ENCODE measurements around the gene ZFR2.

ZFR2 gene

DNA sequence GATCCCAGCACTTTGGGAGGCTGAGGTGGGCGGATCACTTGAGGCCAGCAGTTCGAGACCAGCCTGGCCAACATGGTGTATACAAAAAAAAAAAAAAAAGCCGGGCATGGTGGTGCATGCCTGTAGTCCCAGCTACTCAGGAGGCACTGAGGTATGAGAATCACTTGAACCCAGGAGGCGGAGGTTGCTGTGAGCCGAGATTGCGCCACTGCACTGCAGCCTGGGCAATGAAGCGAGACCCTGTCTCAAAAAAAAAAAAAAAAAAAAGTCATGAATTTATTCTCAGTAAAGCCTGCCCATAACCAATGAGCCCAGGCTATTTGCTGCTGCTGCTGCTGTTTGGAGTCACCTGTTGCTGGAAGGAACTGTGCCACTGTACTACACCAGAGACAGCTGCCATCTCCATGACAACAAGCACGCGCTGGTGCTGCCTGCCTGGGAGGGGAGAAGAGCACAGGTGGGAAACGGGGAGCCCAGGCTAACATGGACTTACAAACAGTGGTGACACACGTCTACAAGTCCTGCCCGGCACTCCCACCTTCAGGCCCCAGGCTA, 11.3 kb downstream of the ZFR2 start:
- H3K4me3 ChIP-seq (ENCODE audit: control insufficient read depth, low read depth, low read length): no peak overlapping the region
- DNase-seq (ENCODE audit: low read depth): no peak
- TF ChIP-seq, protein P1, sequence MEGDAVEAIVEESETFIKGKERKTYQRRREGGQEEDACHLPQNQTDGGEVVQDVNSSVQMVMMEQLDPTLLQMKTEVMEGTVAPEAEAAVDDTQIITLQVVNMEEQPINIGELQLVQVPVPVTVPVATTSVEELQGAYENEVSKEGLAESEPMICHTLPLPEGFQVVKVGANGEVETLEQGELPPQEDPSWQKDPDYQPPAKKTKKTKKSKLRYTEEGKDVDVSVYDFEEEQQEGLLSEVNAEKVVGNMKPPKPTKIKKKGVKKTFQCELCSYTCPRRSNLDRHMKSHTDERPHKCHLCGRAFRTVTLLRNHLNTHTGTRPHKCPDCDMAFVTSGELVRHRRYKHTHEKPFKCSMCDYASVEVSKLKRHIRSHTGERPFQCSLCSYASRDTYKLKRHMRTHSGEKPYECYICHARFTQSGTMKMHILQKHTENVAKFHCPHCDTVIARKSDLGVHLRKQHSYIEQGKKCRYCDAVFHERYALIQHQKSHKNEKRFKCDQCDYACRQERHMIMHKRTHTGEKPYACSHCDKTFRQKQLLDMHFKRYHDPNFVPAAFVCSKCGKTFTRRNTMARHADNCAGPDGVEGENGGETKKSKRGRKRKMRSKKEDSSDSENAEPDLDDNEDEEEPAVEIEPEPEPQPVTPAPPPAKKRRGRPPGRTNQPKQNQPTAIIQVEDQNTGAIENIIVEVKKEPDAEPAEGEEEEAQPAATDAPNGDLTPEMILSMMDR (conservative IDR thresholded peaks at IDR 0.05; ENCODE audit: control insufficient read depth, insufficient read depth, low read depth, low read length): no peak

DNA sequence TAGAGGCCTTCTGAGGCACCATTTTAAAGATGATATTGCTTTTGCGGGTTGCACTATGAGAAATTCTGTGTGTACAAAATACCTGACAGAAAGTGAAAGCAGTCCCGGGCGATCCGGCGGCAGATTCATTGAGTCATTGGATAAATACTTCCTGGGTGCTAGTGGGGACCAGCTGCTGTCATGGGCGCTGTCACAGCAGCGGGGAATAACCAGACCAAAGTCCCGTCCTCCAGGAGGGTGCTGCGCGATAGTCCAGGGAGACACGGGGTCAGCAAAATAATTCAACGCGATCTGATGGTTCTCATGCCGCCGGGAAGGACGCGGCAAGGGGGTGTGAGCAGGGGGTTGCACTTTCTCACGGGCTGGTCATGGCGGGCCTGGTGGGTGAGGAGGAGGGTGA, 13.5 kb downstream of the ZFR2 start:
- DNase-seq (ENCODE audit: low read depth): no peak
- TF ChIP-seq, protein P1 (conservative IDR thresholded peaks at IDR 0.05; ENCODE audit: control insufficient read depth, insufficient read depth, low read depth, low read length): no peak
- H3K4me3 ChIP-seq (ENCODE audit: control insufficient read depth, low read depth, low read length): no peak overlapping the region

DNA sequence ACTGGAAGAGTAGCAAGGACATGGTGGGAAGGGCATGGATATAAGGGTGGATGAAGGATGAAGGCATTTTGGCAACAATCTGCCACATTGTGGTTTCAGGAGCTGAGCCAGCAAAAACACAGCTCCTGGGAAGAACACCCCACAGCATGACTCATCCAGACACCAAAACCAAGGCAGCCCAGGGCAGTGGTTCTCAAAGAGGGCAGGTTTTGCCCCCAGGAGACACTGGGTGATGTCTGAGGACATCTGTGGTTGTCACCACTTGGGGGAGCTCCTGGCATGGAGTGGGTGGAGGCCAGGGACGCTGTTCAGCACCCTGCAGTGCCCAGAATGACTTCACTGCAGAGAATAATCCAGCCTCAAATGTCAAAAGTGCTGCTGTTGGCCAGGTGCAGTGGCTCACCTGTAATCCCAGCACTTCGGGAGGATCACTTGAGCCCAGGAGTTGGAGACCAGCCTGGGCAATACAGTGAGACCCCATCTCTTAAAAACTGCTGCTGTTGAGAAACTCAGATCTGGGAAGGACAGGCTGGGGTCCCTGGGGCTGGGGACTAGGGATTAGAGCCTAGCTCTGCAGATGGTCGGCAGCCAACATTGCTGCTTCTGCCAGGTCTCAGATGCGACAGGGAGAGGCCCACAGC, 16.1 kb downstream of the ZFR2 start:
- DNase-seq (ENCODE audit: low read depth): peak; percentile 88
- H3K4me3 ChIP-seq (ENCODE audit: control insufficient read depth, low read depth, low read length): no peak overlapping the region
- TF ChIP-seq, protein P1 (conservative IDR thresholded peaks at IDR 0.05; ENCODE audit: control insufficient read depth, insufficient read depth, low read depth, low read length): peak; percentile 25

DNA sequence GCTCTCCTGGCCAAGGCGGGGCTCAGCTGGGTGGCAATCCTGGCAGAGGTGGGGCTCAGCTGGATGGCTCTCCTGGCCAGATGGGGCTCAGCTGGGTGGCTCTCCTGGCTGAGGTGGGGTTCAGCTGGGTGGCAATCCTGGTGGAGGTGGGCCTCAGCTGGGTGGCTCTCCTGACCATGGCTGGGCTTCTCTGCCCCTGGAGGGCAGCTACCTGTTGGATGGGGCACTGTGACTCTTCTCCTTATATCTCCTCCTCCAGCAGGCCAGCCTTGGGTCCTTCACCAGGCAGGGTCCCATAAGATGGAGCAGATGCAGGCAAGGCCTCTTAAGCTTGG, 16.7 kb downstream of the ZFR2 start:
- H3K4me3 ChIP-seq (ENCODE audit: control insufficient read depth, low read depth, low read length): no peak overlapping the region
- DNase-seq (ENCODE audit: low read depth): no peak
- TF ChIP-seq, protein P1 (conservative IDR thresholded peaks at IDR 0.05; ENCODE audit: control insufficient read depth, insufficient read depth, low read depth, low read length): no peak

DNA sequence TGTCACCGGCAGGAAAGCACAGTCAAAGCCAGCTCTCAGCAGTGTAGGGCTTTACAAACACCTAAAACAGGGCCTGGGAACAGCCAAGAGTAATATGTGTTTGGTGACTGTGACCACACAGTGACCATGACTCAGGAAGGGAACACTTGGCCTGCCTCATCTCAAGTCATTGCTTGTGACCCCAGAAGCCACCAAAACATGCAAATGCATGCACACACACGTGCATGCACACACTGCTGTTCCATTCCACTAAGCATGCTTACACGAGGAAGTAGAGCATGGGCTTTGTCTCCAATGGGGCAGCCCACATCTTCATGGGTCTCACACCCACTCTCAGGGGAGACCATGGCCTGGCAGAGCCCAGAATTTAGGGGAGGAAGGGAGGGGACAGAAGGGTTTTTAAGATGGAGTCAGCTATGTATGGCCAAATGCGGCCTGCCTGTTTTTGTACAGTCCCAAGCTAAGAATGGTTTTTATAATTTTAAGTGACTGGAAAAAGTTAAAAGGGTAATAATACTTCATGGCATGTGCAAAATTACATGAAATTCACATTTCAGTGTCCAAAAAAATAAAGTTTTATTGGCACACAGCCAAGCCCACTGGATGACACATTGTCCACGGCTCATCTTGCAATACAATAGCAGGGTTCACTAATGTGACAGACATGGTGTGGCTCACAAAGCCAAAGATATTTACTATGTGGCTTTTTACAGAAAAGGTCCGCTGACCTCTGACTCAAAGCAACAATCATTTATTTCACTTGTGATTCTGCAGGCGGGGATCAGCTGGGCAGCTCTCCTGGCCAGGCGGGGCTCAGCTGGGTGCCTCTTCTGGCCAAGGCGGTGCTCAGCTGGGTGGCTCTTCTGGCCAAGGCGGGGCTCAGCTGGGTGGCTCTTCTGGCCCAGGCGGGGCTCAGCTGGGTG, 17.3 kb downstream of the ZFR2 start:
- H3K4me3 ChIP-seq (ENCODE audit: control insufficient read depth, low read depth, low read length): no peak overlapping the region
- TF ChIP-seq, protein P1 (conservative IDR thresholded peaks at IDR 0.05; ENCODE audit: control insufficient read depth, insufficient read depth, low read depth, low read length): no peak
- peak; percentile 27 for DNase-seq (ENCODE audit: low read depth)

DNA sequence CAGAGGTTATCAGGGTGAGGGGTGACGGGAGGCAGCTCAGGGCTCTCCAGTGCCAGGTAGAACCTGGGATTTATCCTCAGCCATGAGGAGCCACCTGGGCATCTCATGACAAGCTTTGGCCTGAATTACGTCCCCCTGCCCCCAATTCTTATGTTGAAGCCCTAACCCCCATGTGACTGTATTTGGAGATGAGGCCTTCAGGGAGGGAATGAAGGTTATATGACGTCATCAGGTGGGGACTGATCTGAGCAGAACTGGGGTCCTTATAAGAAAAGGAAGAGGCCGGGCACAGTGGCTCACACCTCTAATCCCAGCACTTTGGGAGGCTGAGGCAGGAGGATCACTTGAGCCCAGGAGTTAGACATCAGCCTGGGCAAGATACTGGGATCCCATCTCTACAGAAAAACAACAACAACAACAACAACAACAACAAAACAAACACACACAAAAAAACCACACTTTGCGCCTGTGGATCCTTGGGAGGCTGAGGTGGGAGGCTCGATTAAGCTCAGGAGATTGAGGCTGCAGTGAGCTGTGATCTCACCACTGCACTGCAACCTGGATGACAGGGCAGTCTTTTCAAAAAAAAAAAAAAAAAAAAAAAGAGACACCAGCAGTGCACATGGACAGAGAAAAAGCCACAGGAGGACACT, 18.4 kb downstream of the ZFR2 start:
- DNase-seq (ENCODE audit: low read depth): no peak
- H3K4me3 ChIP-seq (ENCODE audit: control insufficient read depth, low read depth, low read length): no peak overlapping the region
- TF ChIP-seq, protein P1 (conservative IDR thresholded peaks at IDR 0.05; ENCODE audit: control insufficient read depth, insufficient read depth, low read depth, low read length): no peak

All from fibroblast of mammary gland (primary cell).